OCI-LY1 (cell line): Measurements from ENCODE around the gene RNPS1.

Experiments used
- H2AFZ ChIP-seq: fragments of 200-600 bp; sonication (generic), shearing (Covaris generic); 2 replicates; pipeline ENCODE4 v1.6.0; 2014; ENCODE audit warnings: antibody characterized with exemption, mild to moderate bottlenecking, low read length
- H3F3A ChIP-seq: fragments of 200-600 bp; sonication (generic), shearing (Covaris generic); 2 replicates; pipeline ENCODE4 v1.6.0; 2014; ENCODE audit warnings: mild to moderate bottlenecking, antibody characterized with exemption, low read length, moderate library complexity; ENCODE audit not compliant: insufficient read depth
- H3K27ac ChIP-seq: fragments of 200-600 bp; sonication (generic); 2 replicates; pipeline ENCODE4 v1.5.1; 2014; ENCODE audit warnings: low read length, mixed run types, mild to moderate bottlenecking, low read depth; ENCODE audit not compliant: poor library complexity, severe bottlenecking
- H3K27me3 ChIP-seq: fragments of 200-600 bp; sonication (generic); 2 replicates; pipeline ENCODE4 v1.6.0; 2014; ENCODE audit warnings: antibody characterized with exemption, mild to moderate bottlenecking, low read length, moderate library complexity; ENCODE audit not compliant: insufficient read depth
- H3K36me3 ChIP-seq: fragments of 200-600 bp; sonication (generic); 2 replicates; pipeline ENCODE4 v1.6.1; 2014; ENCODE audit warnings: mild to moderate bottlenecking, antibody characterized with exemption, low read length, moderate library complexity, mixed read lengths; ENCODE audit not compliant: insufficient read depth
- H3K4me1 ChIP-seq: fragments of 200-600 bp; sonication (generic); 2 replicates; pipeline ENCODE4 v1.5.1; 2014; ENCODE audit warnings: mild to moderate bottlenecking, low read length, moderate library complexity; ENCODE audit not compliant: insufficient read depth, severe bottlenecking
- H3K4me2 ChIP-seq: fragments of 200-600 bp; sonication (generic), shearing (Covaris generic); 2 replicates; pipeline ENCODE4 v1.6.1; 2014; ENCODE audit warnings: low read length
- H3K4me3 ChIP-seq: fragments of 200-600 bp; sonication (generic); 2 replicates; pipeline ENCODE4 v1.5.1; 2014; ENCODE audit warnings: low read length, low read depth, mild to moderate bottlenecking, mixed read lengths; ENCODE audit not compliant: poor library complexity, severe bottlenecking
- H3K79me2 ChIP-seq: fragments of 200-600 bp; shearing (Covaris generic); 2 replicates; pipeline ENCODE4 v1.6.1; 2016; ENCODE audit warnings: mixed run types, low read length, mixed read lengths; ENCODE audit not compliant: insufficient read depth
- H3K9ac ChIP-seq: fragments of 200-600 bp; sonication (generic), shearing (Covaris generic); 2 replicates; pipeline ENCODE4 v1.6.1; 2014; ENCODE audit warnings: mild to moderate bottlenecking, low read length, mixed read lengths
- H3K9me2 ChIP-seq: fragments of 200-600 bp; sonication (generic), shearing (Covaris generic); 2 replicates; pipeline ENCODE4 v1.6.1; 2014; ENCODE audit warnings: low read depth, mild to moderate bottlenecking, low read length, mixed read lengths
- H3K9me3 ChIP-seq: fragments of 200-600 bp; shearing (Covaris generic); 2 replicates; pipeline ENCODE4 v1.6.1; 2014; ENCODE audit warnings: low read length, mixed read lengths
- H4K20me1 ChIP-seq: fragments of 200-600 bp; sonication (generic), shearing (Covaris generic); 2 replicates; pipeline ENCODE4 v1.6.0; 2016; ENCODE audit warnings: mild to moderate bottlenecking, low read length; ENCODE audit not compliant: insufficient read depth
- EZH2 ChIP-seq: fragments of 200-600 bp; sonication (generic), shearing (Covaris generic); IDR thresholded peaks from 2 replicates; pipeline ENCODE4 v1.8.0; 2017; ENCODE audit warnings: borderline replicate concordance, mixed run types, mild to moderate bottlenecking, antibody characterized with exemption, low read length, moderate library complexity, mixed read lengths
- TF ChIP-seq, protein P1 (sequence below): fragments of 200-600 bp; sonication (generic), shearing (Covaris generic); IDR thresholded peaks from 2 replicates; pipeline ENCODE4 v1.5.1; 2017; ENCODE audit warnings: mild to moderate bottlenecking, antibody characterized with exemption, low read length, moderate library complexity, mixed read lengths

RNPS1 gene

DNA sequence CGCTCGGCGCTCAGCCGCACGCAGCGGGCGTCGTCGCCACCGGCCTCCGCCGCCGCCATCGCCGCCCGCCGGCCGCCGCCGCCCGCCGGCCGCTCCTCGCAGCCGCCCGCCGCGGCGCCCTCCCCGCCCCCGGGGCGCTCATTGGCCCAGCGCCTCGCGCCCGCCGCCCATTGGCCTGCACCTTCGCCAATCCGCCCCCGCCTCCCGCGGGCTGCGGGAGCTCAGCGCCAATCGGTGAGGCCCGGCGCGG lies 53.3 kb downstream of the RNPS1 start, which contains the start of gene PGP:
Gene PGP (minus strand): TSS at position 122 of the 250 bp plus-strand sequence. CDS start 63 bp downstream, at position 59.
- Histone ChIP-seq H3K27ac (peak within 1 kb of the TSS; percentile 76), H3K36me3 (peaks cover 6% of the 10 kb centered on the region; the same call in 1 of the 2 replicates), H3K4me2 (peak within 1 kb of the TSS; percentile 100), H3K27me3 (no peaks in the 10 kb centered on the region), H3K9me2 (no peaks in the 10 kb centered on the region), H4K20me1 (no peaks in the 10 kb centered on the region), H3K9me3 (no peaks in the 10 kb centered on the region), H3F3A (peaks cover 6% of the 10 kb centered on the region; the same call in 1 of the 2 replicates), H3K9ac (peak within 1 kb of the TSS; percentile 97), H3K79me2 (peaks cover 6% of the 10 kb centered on the region), H3K4me3 (peak within 1 kb of the TSS; percentile 94), H3K4me1 (peaks cover 30% of the 10 kb centered on the region), H2AFZ (no peak within 1 kb of the TSS)
- TF ChIP-seq, protein P1, sequence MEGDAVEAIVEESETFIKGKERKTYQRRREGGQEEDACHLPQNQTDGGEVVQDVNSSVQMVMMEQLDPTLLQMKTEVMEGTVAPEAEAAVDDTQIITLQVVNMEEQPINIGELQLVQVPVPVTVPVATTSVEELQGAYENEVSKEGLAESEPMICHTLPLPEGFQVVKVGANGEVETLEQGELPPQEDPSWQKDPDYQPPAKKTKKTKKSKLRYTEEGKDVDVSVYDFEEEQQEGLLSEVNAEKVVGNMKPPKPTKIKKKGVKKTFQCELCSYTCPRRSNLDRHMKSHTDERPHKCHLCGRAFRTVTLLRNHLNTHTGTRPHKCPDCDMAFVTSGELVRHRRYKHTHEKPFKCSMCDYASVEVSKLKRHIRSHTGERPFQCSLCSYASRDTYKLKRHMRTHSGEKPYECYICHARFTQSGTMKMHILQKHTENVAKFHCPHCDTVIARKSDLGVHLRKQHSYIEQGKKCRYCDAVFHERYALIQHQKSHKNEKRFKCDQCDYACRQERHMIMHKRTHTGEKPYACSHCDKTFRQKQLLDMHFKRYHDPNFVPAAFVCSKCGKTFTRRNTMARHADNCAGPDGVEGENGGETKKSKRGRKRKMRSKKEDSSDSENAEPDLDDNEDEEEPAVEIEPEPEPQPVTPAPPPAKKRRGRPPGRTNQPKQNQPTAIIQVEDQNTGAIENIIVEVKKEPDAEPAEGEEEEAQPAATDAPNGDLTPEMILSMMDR = no peak
- no peak for TF ChIP-seq EZH2

DNA sequence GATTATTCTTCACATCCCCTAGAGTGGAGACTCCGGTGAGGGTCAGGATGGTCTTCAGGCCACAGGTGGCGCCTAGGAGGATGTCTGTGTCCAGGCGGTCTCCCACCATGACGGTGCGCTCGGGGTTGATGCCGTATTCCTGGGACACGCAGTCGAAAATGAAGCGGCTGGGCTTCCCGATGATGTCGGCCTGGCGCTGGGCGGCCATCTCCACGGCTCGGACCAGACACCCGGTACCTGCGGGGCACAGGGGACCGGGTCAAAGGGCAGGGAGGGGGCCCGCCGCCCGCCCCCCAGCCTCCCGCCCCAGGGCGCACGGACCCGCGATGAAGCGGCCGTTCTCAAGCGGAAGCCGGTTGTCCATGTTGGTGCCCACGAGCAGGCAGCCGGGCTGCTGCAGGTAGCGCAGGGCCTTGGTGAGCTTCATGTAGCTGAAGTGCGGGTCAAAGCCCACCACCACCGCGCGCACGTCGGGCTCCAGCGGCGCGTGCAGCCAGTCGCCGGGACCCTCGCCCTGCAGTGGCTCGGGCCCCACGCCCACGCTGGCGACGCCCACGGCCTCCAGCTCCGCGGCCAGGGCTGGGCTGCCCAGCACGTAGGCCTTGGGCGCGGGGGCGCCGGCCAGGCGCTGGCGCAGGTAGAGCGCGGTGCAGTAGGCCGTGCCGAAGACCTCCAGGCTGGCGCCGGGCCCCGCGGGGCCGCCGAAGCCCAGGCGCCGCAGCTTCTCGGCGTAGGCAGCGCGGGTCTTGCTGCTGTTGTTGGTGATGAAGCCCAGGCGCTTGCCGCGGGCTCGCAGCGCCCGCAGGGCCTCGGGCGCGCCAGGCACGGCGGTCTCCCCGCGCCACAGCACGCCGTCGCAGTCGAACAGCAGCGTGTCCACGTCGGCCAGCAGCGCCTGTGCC lies 53.9 kb downstream of the RNPS1 start:
- Histone ChIP-seq H3K9me2 (no peaks in the 10 kb centered on the region), H3F3A (peaks cover 6% of the 10 kb centered on the region; the same call in 1 of the 2 replicates), H3K4me2 (peak overlapping the region; percentile 100), H3K4me1 (peaks cover 30% of the 10 kb centered on the region), H4K20me1 (no peaks in the 10 kb centered on the region), H3K27me3 (no peaks in the 10 kb centered on the region), H3K9ac (peak overlapping the region; percentile 84), H3K9me3 (no peaks in the 10 kb centered on the region), H3K27ac (peak overlapping the region; percentile 22), H3K36me3 (peaks cover 12% of the 10 kb centered on the region; the same call in 1 of the 2 replicates), H2AFZ (no peak overlapping the region), H3K4me3 (peak overlapping the region; percentile 90), H3K79me2 (peaks cover 6% of the 10 kb centered on the region)
- no peak for TF ChIP-seq EZH2
- TF ChIP-seq, protein P1 = no peak

DNA sequence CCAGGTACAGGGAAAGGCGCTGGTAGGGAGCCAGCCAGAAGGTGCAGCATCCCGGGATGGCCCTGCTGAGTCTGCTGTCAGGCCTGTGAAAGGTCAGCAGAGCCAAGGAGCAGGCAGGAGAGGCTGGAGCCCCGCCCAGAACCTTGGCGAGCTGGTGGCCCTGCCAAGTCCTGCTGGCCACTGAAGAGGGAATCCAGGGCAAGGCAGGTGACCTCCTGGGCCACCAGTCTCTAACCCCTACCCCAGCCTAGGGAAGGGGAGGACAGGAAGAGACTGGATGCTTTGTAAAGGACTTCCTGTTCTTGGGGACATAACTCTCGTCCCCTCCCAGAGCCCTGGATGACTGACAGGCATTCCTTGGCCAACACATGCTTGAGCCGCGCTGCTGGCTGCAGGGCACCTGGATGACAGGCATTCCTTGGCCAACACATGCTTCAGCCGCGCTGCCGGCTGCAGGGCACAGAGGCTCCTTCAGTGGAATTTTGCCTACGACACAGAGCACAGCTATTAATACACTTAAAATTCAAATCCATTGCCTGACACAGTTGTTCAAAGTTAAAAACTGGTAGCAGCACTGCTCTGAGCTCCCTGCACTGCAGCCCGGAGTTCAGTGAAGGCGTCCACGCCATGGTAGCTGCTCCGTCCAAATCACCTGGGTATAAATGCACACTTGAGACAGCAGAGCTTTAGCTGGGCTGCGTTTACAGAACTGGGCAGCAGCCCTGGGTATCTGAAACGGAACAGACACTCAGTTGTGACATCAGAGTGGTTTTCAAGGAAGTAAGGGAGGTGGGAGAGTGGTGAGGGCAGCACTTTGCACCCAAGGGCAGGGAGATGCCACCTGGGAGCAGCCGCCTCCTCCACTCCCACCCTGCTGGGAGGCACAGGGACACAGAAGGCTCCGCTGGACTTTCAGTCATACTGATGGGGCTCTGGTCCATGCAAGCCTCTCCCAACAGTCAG lies 55.3 kb downstream of the RNPS1 start:
- peaks cover 6% of the 10 kb centered on the region for H3K79me2 ChIP-seq
- peak overlapping the region; percentile 22 for H3K27ac ChIP-seq

More for the DNA sequence above, 55.3 kb downstream of the RNPS1 start:
- H3K9ac ChIP-seq = peak overlapping the region; percentile 84
- H4K20me1 ChIP-seq = no peaks in the 10 kb centered on the region
- TF ChIP-seq, protein P1 = no peak
- no peak for TF ChIP-seq EZH2
- peak overlapping the region; percentile 100 for H3K4me2 ChIP-seq
- H3K36me3 ChIP-seq = peaks cover 26% of the 10 kb centered on the region; the same call in 1 of the 2 replicates
- no peaks in the 10 kb centered on the region for H3K9me3 ChIP-seq
- H3K4me1 ChIP-seq = peaks cover 30% of the 10 kb centered on the region
- no peaks in the 10 kb centered on the region for H3K9me2 ChIP-seq
- H3K4me3 ChIP-seq = peak overlapping the region; percentile 90
- no peak overlapping the region for H2AFZ ChIP-seq
- H3F3A ChIP-seq = peaks cover 6% of the 10 kb centered on the region
- H3K27me3 ChIP-seq = no peaks in the 10 kb centered on the region
